Measurements from ENCODE around the gene CCDC27.

DNA sequence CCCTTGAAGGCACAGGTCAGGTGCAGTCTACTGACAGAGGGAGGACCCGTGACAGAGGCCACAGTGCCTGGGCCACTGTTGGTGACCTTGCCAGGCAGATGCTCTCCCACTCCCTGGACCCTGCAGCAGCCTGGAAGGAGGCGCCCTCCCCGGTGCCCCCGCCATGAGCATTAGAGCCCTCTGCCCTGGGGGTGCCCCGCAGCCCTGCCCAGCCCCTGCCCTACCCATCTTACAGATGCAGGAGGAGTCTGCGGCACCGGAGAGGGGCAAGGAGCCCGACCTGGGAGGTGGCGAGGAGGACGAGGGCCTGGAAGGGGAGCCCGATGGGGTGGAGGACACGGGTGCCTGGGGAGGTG is 10.6 kb downstream of the CCDC27 start:
- TF ChIP-seq, protein P1, sequence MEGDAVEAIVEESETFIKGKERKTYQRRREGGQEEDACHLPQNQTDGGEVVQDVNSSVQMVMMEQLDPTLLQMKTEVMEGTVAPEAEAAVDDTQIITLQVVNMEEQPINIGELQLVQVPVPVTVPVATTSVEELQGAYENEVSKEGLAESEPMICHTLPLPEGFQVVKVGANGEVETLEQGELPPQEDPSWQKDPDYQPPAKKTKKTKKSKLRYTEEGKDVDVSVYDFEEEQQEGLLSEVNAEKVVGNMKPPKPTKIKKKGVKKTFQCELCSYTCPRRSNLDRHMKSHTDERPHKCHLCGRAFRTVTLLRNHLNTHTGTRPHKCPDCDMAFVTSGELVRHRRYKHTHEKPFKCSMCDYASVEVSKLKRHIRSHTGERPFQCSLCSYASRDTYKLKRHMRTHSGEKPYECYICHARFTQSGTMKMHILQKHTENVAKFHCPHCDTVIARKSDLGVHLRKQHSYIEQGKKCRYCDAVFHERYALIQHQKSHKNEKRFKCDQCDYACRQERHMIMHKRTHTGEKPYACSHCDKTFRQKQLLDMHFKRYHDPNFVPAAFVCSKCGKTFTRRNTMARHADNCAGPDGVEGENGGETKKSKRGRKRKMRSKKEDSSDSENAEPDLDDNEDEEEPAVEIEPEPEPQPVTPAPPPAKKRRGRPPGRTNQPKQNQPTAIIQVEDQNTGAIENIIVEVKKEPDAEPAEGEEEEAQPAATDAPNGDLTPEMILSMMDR (conservative IDR thresholded peaks at IDR 0.05; ENCODE audit: low read depth, low read length), result no peak
- no peak for TF ChIP-seq EZH2 (IDR thresholded peaks at IDR 0.05; ENCODE audit: low read length, unreplicated experiment)
- TF ChIP-seq EZH2phosphoT487 (IDR thresholded peaks at IDR 0.05; ENCODE audit: borderline replicate concordance, low read length), result no peak
